GM12878 (cell line): Measurements from ENCODE around the gene CYSLTR1. TPM values are rescaled to one million over a fixed set of nuclear protein-coding genes. Genes with fewer than 3 reads are reported as not detected.

Experiments used
- ATAC-seq: fragments of 200-7000 bp; cut with Tn5 transposase; 3 replicates; pipeline ENCODE4 v1.9.1; 2020; ENCODE audit warnings: mild to moderate bottlenecking, moderate library complexity
- BruUV-seq: library from RNA; stranded (reverse); fragments of 400-500 nt; replicated peaks from 2 replicates; lab custom pipeline; 2021; lab: Mats Ljungman, UMichigan
- CTCF ChIA-PET: fragments of 300-600 bp; sonication (Branson Sonifier 250); formaldehyde crosslinking; extraction: SDS; loops from one replicate; lab custom pipeline; 2021; ENCODE audit warnings: inconsistent platforms; lab: Yijun Ruan, JAX
- POLR2A ChIA-PET: fragments of 350-600 bp; formaldehyde crosslinking; extraction: SDS; loops from one replicate; lab custom pipeline; 2021; ENCODE audit warnings: inconsistent platforms; lab: Charles Lee
- RAD21 ChIA-PET: fragments of 300-600 bp; sonication (Branson Sonifier 250); formaldehyde crosslinking; loops from one replicate; lab custom pipeline; 2023; ENCODE audit warnings: antibody characterized with exemption; ENCODE audit not compliant: unreplicated experiment; lab: Charles Lee
- SMC1A ChIA-PET: fragments of 300-600 bp; sonication (Branson Sonifier 250); formaldehyde crosslinking; loops from one replicate; lab custom pipeline; 2023; ENCODE audit not compliant: unreplicated experiment, uncharacterized antibody; lab: Charles Lee
- DNase-seq: peaks from one replicate; pipeline ENCODE4 v3.0.0-alpha.2; 2011; ENCODE audit warnings: low read depth, low spot score
- FAIRE-seq: peaks from 3 replicates; lab custom pipeline; 2011; peaks lifted over from hg19 to GRCh38; lab: Jason Lieb, UNC
- H2AFZ ChIP-seq: 2 replicates; pipeline ENCODE4 v1.6.0; 2011; ENCODE audit warnings: low read depth, low read length, control low read depth; ENCODE audit not compliant: control insufficient read depth
- H3K27ac ChIP-seq: 2 replicates; pipeline ENCODE4 v1.5.1; 2011; ENCODE audit warnings: control low read depth; ENCODE audit not compliant: control insufficient read depth, insufficient read depth
- H3K27me3 ChIP-seq, 2 experiments: replicated peaks in 1 of 2; 2 replicates each; pipeline versions ENCODE4 v1.6.0 to v1.6.1; 2011; ENCODE audit warnings: low read length in 1 of 2; ENCODE audit not compliant: control insufficient read depth in 2 of 2, insufficient read depth in 2 of 2
- H3K36me3 ChIP-seq, 2 experiments: 2 replicates each; pipeline ENCODE4 v1.5.1; 2011; ENCODE audit warnings: low read length in 1 of 2; ENCODE audit not compliant: control insufficient read depth in 2 of 2, insufficient read depth in 2 of 2
- H3K4me1 ChIP-seq: 2 replicates; pipeline ENCODE4 v1.6.1; 2011; ENCODE audit warnings: mild to moderate bottlenecking, low read length, moderate library complexity, mixed read lengths; ENCODE audit not compliant: control insufficient read depth, insufficient read depth
- H3K4me2 ChIP-seq: 2 replicates; pipeline ENCODE4 v1.6.0; 2011; ENCODE audit warnings: control low read depth; ENCODE audit not compliant: control insufficient read depth, insufficient read depth
- H3K4me3 ChIP-seq: fragments of 200-600 bp; sonication (generic); 2 replicates; pipeline ENCODE4 v1.5.1; 2016
- H3K79me2 ChIP-seq: 2 replicates; pipeline ENCODE4 v1.6.0; 2011; ENCODE audit warnings: low read length; ENCODE audit not compliant: control insufficient read depth, insufficient read depth
- H3K9ac ChIP-seq: 2 replicates; pipeline ENCODE4 v1.8.0; 2011; ENCODE audit warnings: low read length, control low read depth, mixed read lengths; ENCODE audit not compliant: control insufficient read depth, insufficient read depth
- H3K9me3 ChIP-seq: replicated peaks from 3 replicates; pipeline ENCODE4 v1.5.1; 2011; ENCODE audit warnings: mild to moderate bottlenecking, low read length; ENCODE audit not compliant: control insufficient read depth, insufficient read depth
- H4K20me1 ChIP-seq: 2 replicates; pipeline ENCODE4 v1.6.0; 2011; ENCODE audit not compliant: control insufficient read depth, insufficient read depth
- SMARCA5 ChIP-seq: fragments of 450-650 bp; IDR thresholded peaks from 2 replicates; pipeline ENCODE4 v1.6.1; 2017; ENCODE audit warnings: mild to moderate bottlenecking
- TCF3 ChIP-seq: IDR thresholded peaks from 2 replicates; pipeline ENCODE4 v1.6.1; 2012; ENCODE audit warnings: low read depth, mild to moderate bottlenecking, low read length, borderline replicate concordance; ENCODE audit not compliant: insufficient read depth
- YY1 ChIP-seq: IDR thresholded peaks from 2 replicates; pipeline ENCODE4 v1.6.1; 2011; ENCODE audit warnings: low read depth, mild to moderate bottlenecking, low read length
- ZNF217 ChIP-seq: fragments of 450-650 bp; IDR thresholded peaks from 2 replicates; pipeline ENCODE4 v1.6.1; 2017; ENCODE audit warnings: antibody characterized with exemption, mild to moderate bottlenecking
- ZNF24 ChIP-seq: fragments of 450-650 bp; IDR thresholded peaks from 2 replicates; pipeline ENCODE4 v1.6.1; 2017; ENCODE audit warnings: antibody characterized with exemption, mild to moderate bottlenecking
- WGBS: methylation state at CpG from one replicate; pipeline ENCODE4 v1.1.6; 2016; ENCODE audit warnings: low lambda C conversion rate; ENCODE audit not compliant: insufficient replicate concordance, insufficient coverage; ENCODE audit errors: missing lambda C conversion rate; 5-methylcytosine and 5-hydroxymethylcytosine counted together
- in situ Hi-C: fragments of 300-500 bp; cut with MboI; formaldehyde crosslinking; loops from 9 replicates; pipeline ENCODE4 v1.14.3; 2018; ENCODE audit warnings: mixed read lengths
- intact Hi-C: fragments of 100-400 bp; cut with micrococcal nuclease; formaldehyde crosslinking; loops from one replicate; pipeline ENCODE4 v1.14.2; 2022; ENCODE audit not compliant: unreplicated experiment
- polyA plus RNA-seq, 11 experiments: library from polyadenylated mRNA; depleted of rRNA in 4 of 11; unstranded in 6 of 11; stranded (reverse) in 5 of 11; fragments of >200 nt; fragmentation: Nextera tagmentation in 4 of 11; fragmentation: Illumina TruSeq in 1 of 11; extraction: Ambion mirVana in 4 of 11; extraction: Trizol in 1 of 11; gene quantifications; 1 replicate in 1 of 11; 2 replicates in 10 of 11; pipeline versions ENCODE4 v1.2.1 to v1.2.3, GENCODE V29; 2011 to 2016; ENCODE audit warnings: inconsistent platforms in 2 of 11, missing spikeins in 2 of 11, low read depth in 1 of 11
- total RNA-seq, 4 experiments: library from RNA; depleted of rRNA in 3 of 4; stranded (reverse); fragments of >200 nt in 3 of 4; fragmentation: Illumina TruSeq in 1 of 4; extraction: Trizol in 1 of 4; gene quantifications; 2 replicates each; pipeline versions ENCODE4 v1.2.1 to v1.2.3, GENCODE V29; 2013 to 2021
- TF ChIP-seq, protein P1 (sequence below): IDR thresholded peaks from 2 replicates; pipeline ENCODE4 v1.6.1; 2012; ENCODE audit warnings: improper control_type of control experiment, low read depth, low read length; ENCODE audit not compliant: insufficient replicate concordance

CYSLTR1 gene
- total and polyA plus RNA-seq, 10 of the 15 experiments (the other 5 are each of a cell fraction or from before 2014, with no cell fraction given): 13.7 to 42.0 (median 24.0) TPM

DNA sequence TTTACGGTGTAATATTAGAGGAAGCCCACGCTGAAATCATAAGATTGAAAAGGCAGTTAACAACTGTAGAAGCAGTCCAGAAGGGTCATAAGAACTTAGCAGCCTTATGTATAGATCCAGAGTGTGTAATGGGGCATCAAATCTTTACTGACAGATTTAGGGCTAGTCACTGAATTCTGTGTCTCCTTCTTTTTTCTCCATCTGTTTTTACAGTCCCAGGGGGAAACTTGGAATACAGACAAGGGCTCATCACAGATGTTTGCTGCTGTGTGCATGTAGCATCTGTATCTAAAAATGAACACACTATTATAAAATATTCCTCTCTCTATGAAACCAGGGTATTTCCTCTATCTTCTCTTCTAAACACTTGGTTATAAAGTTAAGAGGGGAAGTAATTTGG lies 43.9 kb downstream of the CYSLTR1 start:
- Histone ChIP-seq H3K9ac (no peak overlapping the region), H3K27ac (no peak overlapping the region), H3K9me3 (no peaks in the 10 kb centered on the region)
- ATAC-seq (no peak), FAIRE-seq (no peak), DNase-seq (no peak)
- no TSS peak for BruUV-seq
- SMC1A ChIA-PET: no interaction called here
- POLR2A ChIA-PET: no interaction called here
- in situ Hi-C loops: loop anchor here (10.0 kb wide), 1 partner anchor 61 kb away; no protein-coding TSS in a partner anchor
- no peak for TF ChIP-seq YY1
- no peak for TF ChIP-seq ZNF217
- TF ChIP-seq ZNF24: no peak
- no peak for TF ChIP-seq TCF3
- TF ChIP-seq SMARCA5: no peak
- TF ChIP-seq, protein P1, sequence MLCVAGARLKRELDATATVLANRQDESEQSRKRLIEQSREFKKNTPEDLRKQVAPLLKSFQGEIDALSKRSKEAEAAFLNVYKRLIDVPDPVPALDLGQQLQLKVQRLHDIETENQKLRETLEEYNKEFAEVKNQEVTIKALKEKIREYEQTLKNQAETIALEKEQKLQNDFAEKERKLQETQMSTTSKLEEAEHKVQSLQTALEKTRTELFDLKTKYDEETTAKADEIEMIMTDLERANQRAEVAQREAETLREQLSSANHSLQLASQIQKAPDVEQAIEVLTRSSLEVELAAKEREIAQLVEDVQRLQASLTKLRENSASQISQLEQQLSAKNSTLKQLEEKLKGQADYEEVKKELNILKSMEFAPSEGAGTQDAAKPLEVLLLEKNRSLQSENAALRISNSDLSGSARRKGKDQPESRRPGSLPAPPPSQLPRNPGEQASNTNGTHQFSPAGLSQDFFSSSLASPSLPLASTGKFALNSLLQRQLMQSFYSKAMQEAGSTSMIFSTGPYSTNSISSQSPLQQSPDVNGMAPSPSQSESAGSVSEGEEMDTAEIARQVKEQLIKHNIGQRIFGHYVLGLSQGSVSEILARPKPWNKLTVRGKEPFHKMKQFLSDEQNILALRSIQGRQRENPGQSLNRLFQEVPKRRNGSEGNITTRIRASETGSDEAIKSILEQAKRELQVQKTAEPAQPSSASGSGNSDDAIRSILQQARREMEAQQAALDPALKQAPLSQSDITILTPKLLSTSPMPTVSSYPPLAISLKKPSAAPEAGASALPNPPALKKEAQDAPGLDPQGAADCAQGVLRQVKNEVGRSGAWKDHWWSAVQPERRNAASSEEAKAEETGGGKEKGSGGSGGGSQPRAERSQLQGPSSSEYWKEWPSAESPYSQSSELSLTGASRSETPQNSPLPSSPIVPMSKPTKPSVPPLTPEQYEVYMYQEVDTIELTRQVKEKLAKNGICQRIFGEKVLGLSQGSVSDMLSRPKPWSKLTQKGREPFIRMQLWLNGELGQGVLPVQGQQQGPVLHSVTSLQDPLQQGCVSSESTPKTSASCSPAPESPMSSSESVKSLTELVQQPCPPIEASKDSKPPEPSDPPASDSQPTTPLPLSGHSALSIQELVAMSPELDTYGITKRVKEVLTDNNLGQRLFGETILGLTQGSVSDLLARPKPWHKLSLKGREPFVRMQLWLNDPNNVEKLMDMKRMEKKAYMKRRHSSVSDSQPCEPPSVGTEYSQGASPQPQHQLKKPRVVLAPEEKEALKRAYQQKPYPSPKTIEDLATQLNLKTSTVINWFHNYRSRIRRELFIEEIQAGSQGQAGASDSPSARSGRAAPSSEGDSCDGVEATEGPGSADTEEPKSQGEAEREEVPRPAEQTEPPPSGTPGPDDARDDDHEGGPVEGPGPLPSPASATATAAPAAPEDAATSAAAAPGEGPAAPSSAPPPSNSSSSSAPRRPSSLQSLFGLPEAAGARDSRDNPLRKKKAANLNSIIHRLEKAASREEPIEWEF: no peak
- TF ChIP-seq, all 136 proteins: peak for 0
- 70% methylated on average over 2 of the region's 2 CpGs for WGBS
- Histone ChIP-seq H4K20me1 (no peaks in the 10 kb centered on the region), H2AFZ (no peak overlapping the region), H3K4me2 (no peak overlapping the region), H3K79me2 (no peaks in the 10 kb centered on the region), H3K36me3 (no peaks in the 10 kb centered on the region), H3K27me3 (no peaks in the 10 kb centered on the region), H3K4me1 (no peaks in the 10 kb centered on the region), H3K4me3 (no peak overlapping the region)
- RAD21 ChIA-PET: no interaction called here
- intact Hi-C loops: no loop called here
- CTCF ChIA-PET: no interaction called here
